Colonic mucosa (tissue), 4 donors: Measurements from ENCODE around the gene CACHD1. TPM values are rescaled to one million over a fixed set of nuclear protein-coding genes. Genes with fewer than 3 reads are reported as not detected.

ENCODE experiments used
- DNase-seq: peaks from one replicate; pipeline ENCODE4 v3.0.0-alpha.2; 2020
- H3K27ac ChIP-seq: fragments of 200-600 bp; one replicate; pipeline ENCODE4 v1.8.0; 2021
- H3K27me3 ChIP-seq: fragments of 200-600 bp; one replicate; pipeline ENCODE4 v1.8.0; 2021
- H3K36me3 ChIP-seq: fragments of 200-600 bp; one replicate; pipeline ENCODE4 v1.8.0; 2021
- H3K4me1 ChIP-seq: fragments of 200-600 bp; one replicate; pipeline ENCODE4 v1.8.0; 2021; ENCODE audit warnings: mild to moderate bottlenecking
- H3K4me3 ChIP-seq: fragments of 200-600 bp; one replicate; pipeline ENCODE4 v1.8.0; 2021
- H3K9ac ChIP-seq, 2 donors: one replicate each; pipeline ENCODE4 v1.7.0; 2013; ENCODE audit warnings: control low read depth in 2 of 2, low read depth in 2 of 2, low read length in 2 of 2
- H3K9me3 ChIP-seq: fragments of 200-600 bp; one replicate; pipeline ENCODE4 v1.8.0; 2021
- intact Hi-C: fragments of 100-400 bp; cut with DNase I; formaldehyde crosslinking; loops from one replicate; pipeline ENCODE4 v1.14.1; 2022
- total RNA-seq, 2 donors: library from RNA; stranded (reverse); fragmentation: NEBNext Ultra II Directional in 1 of 2; extraction: Animal tissue kit (Norgen Biotek cat#: 25700) in 1 of 2; gene quantifications; one replicate each; pipeline ENCODE4 v1.2.1, GENCODE V29; 2021
- TF ChIP-seq, protein P1 (sequence below): fragments of 200-600 bp; IDR thresholded peaks from one replicate; pipeline ENCODE4 v1.8.0; 2022; ENCODE audit warnings: antibody characterized with exemption, mild to moderate bottlenecking
- donor health status: healthy.
- donor health status: DM: no; HTN: no; CAD: no.
- donor health status: DM: no; HTN: no; CAD: no.

CACHD1 gene
- total RNA-seq, 2 donors from 2014 or later, result 1.5 to 2.0 TPM

DNA sequence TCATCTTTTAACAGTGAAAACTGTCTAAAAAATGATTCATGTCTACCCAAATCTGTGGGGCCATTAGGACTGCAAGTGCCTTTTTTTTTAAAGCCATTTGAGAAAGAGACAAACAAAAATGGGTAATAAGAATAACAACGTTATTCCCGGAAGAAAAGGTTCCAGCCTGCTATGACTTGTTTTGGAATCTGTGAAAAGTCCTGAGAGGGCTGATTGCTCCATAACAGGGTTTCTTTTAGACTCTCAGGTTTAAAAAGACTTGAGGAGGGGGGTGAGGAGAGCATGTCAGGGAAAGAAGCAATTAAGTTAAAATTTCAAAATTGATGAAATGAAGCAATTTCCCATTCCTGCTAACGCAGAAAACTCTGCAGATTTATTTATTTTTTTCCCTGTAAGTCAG lies 56.4 kb downstream of the CACHD1 start:
- Histone ChIP-seq H3K4me1 (no peaks in the 10 kb centered on the region), H3K27me3 (no peaks in the 10 kb centered on the region), H3K27ac (no peak overlapping the region), H3K36me3 (no peaks in the 10 kb centered on the region), H3K9ac (no peak overlapping the region), H3K4me3 (no peak overlapping the region), H3K9me3 (no peaks in the 10 kb centered on the region)
- intact Hi-C loops, result no loop called here
- TF ChIP-seq, protein P1, sequence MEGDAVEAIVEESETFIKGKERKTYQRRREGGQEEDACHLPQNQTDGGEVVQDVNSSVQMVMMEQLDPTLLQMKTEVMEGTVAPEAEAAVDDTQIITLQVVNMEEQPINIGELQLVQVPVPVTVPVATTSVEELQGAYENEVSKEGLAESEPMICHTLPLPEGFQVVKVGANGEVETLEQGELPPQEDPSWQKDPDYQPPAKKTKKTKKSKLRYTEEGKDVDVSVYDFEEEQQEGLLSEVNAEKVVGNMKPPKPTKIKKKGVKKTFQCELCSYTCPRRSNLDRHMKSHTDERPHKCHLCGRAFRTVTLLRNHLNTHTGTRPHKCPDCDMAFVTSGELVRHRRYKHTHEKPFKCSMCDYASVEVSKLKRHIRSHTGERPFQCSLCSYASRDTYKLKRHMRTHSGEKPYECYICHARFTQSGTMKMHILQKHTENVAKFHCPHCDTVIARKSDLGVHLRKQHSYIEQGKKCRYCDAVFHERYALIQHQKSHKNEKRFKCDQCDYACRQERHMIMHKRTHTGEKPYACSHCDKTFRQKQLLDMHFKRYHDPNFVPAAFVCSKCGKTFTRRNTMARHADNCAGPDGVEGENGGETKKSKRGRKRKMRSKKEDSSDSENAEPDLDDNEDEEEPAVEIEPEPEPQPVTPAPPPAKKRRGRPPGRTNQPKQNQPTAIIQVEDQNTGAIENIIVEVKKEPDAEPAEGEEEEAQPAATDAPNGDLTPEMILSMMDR, result no peak
- DNase-seq, result no peak

DNA sequence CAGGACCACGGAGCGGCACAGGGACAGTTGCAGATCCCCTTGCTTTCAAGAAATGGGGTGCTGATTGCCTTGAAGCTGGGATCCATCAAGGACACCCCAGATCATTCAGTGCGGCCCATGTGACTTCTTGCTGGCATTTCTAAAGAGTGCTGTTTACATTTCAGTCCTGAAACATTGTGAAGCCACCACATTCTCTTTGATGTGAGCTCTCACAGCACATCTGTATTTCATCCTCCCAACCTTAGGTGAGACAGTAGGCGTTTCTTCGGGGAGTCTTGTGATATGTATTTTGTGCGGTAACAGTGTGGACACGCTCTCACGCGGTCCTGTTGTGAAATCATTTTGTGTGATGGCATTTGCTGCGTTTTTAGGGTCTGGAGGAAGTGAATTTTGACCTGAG lies 57.2 kb downstream of the CACHD1 start:
- no peaks in the 10 kb centered on the region for H3K9me3 ChIP-seq
- intact Hi-C loops, result no loop called here

DNA sequence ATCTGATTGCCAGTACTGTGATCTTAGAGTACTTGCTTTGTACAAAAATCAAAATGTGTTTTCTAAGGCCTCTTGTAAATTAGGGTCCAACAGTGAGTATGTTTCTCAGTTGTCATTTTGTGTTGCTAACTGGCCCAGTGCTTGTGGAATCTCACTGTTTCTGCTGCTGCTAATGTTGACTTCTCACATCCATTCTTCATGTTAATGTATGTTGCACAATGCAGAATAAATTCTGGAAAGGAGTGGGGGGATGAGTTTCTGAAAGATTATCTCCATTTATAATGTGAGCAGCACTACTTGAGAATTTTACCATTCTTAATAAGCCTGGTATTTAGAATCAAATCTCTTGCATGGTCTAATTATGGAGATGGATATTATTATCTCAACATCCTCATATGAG lies 57.9 kb downstream of the CACHD1 start:
- Histone ChIP-seq H3K27ac (no peak overlapping the region), H3K4me3 (no peak overlapping the region), H3K27me3 (no peaks in the 10 kb centered on the region), H3K9ac (no peak overlapping the region), H3K36me3 (no peaks in the 10 kb centered on the region), H3K9me3 (no peaks in the 10 kb centered on the region), H3K4me1 (no peaks in the 10 kb centered on the region)
- DNase-seq, result no peak
- intact Hi-C loops, result no loop called here
- TF ChIP-seq, protein P1, result no peak

More for the DNA sequence above, 57.2 kb downstream of the CACHD1 start:
- no peak for DNase-seq
- Histone ChIP-seq H3K4me3 (no peak overlapping the region), H3K9ac (no peak overlapping the region), H3K27me3 (no peaks in the 10 kb centered on the region), H3K36me3 (no peaks in the 10 kb centered on the region), H3K4me1 (no peaks in the 10 kb centered on the region), H3K27ac (no peak overlapping the region)
- TF ChIP-seq, protein P1, result no peak

- no peak overlapping the region for H3K4me3 ChIP-seq
These were observed 61.2 kb downstream of the CACHD1 start for GRCh38 chr1:64530969-64531692.

DNA sequence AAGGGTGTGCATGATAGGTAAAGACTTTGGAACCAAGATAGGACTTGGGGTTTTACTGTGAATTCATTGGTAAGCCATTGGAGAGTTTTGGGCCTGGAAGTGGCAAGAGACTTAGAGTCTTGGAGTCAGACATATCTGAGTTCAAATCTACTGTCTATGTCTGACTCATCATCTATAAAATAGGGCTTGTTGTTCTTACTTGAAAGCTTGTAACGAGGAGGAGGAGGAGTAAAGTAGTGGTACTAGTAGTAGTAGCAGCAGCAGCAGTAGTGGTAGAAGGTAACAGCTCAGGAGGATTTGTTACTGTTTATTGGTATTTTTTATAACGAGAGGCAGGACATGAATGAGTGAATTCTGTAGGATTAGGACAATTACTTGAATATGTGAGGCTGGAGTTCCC lies 62.7 kb downstream of the CACHD1 start:
- Histone ChIP-seq H3K9ac (no peak overlapping the region), H3K9me3 (no peaks in the 10 kb centered on the region), H3K4me3 (no peak overlapping the region), H3K27ac (no peak overlapping the region), H3K36me3 (no peaks in the 10 kb centered on the region), H3K4me1 (peaks cover 4% of the 10 kb centered on the region), H3K27me3 (no peaks in the 10 kb centered on the region)
- intact Hi-C loops, result no loop called here
- no peak for DNase-seq
- TF ChIP-seq, protein P1, result no peak

More at GRCh38 chr1:64530969-64531692, 61.2 kb downstream of the CACHD1 start:
- no peak for DNase-seq
- H3K9ac ChIP-seq, result no peak overlapping the region
- H3K27ac ChIP-seq, result no peak overlapping the region
- TF ChIP-seq, protein P1, result no peak
- H3K27me3 ChIP-seq, result no peaks in the 10 kb centered on the region
- H3K36me3 ChIP-seq, result no peaks in the 10 kb centered on the region
- H3K9me3 ChIP-seq, result no peaks in the 10 kb centered on the region
- no peaks in the 10 kb centered on the region for H3K4me1 ChIP-seq
- intact Hi-C loops, result no loop called here
